Activated T-cell treated with anti-CD3 and anti-CD28 coated beads, Interleukin-2, amount 50 U/mL, for 24 hours (primary cell): Measurements from ENCODE around the gene PTPN5.

Experiments used
- DNase-seq: peaks from one replicate; pipeline ENCODE4 v3.0.0-alpha.2; 2020
- H3K27ac Mint-ChIP-seq: 2 replicates; pipeline ENCODE4 v1.8.0; 2020; ENCODE audit warnings: mild to moderate bottlenecking, mixed read lengths
- H3K27me3 Mint-ChIP-seq: 2 replicates; pipeline ENCODE4 v1.8.0; 2020; ENCODE audit warnings: mixed read lengths
- H3K36me3 Mint-ChIP-seq: 2 replicates; pipeline ENCODE4 v1.8.0; 2020; ENCODE audit warnings: low read depth, mixed read lengths
- H3K4me1 Mint-ChIP-seq: 2 replicates; pipeline ENCODE4 v1.8.0; 2020; ENCODE audit warnings: low read depth, mixed read lengths
- H3K4me3 Mint-ChIP-seq: 2 replicates; pipeline ENCODE4 v1.8.0; 2020; ENCODE audit warnings: mild to moderate bottlenecking, moderate library complexity, mixed read lengths
- H3K9me3 Mint-ChIP-seq: 2 replicates; pipeline ENCODE4 v1.8.0; 2020; ENCODE audit warnings: mixed read lengths

Gene PTPN5

DNA sequence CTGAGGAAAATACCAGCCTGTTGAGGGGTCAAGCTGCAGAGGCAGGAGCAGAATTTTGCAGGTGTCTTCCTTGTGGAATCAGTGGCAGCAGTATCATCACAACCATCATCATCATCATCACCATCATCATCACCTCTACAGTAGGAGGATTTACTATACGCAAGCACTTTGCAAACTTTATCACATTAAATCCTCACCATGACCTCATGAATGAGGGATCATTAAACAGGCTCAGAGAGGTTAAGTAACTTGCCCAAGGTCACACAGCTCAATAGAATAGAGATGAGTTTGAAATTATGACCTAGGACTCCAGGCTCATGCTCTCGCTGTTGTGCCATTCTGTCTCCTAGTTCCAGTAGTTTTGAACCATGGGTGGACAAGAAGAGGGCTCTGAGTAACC lies 25.6 kb downstream of the PTPN5 start:
- Mint-ChIP-seq H3K36me3 (no peaks in the 10 kb centered on the region), H3K27ac (no peak overlapping the region), H3K9me3 (no peaks in the 10 kb centered on the region), H3K4me1 (peaks cover 30% of the 10 kb centered on the region), H3K27me3 (peaks cover 16% of the 10 kb centered on the region), H3K4me3 (no peak overlapping the region)
- no peak for DNase-seq

DNA sequence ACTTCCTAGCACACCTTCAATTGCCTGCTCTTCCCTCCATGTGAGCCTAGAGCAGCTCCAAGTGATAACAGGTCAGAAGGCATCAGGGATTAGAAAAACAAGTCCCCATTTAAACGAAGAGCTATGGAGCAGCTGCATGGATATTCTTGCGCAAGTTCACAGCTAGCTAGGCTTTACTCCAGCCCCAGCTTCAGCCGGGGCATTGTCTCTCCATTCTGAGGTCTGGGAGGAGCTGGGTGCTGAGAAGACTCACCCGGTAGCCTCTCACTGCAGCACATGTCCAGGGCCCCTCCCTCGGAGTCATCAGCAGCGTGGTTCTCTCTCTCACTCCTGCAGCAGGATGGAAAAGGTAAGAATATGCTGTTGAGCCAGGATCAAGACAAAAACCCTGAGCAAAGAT lies 26.0 kb downstream of the PTPN5 start:
- DNase-seq: no peak
- peaks cover 15% of the 10 kb centered on the region for H3K27me3 Mint-ChIP-seq

DNA sequence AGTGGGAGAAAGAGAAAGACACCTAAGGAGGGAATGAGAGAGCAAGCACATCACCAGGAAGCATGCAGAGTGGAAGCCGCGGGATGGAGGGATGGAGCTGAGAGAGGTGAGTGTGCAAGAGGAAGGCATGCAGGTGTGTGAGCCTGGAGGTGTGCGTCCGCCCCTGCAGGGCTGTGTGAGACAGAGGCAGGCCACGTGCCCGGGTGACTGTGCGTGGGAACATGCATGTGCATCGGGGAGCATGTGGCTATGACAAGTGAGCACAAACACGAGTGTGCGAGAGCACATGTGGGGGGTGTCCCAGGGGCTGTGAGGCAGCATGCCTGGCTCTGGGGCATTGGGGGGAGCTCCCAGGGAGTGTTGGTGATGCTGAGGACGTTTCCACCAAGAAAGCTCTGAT lies 29.9 kb downstream of the PTPN5 start:
- no peak for DNase-seq
- no peak overlapping the region for H3K4me3 Mint-ChIP-seq
- H3K9me3 Mint-ChIP-seq: no peaks in the 10 kb centered on the region
- no peak overlapping the region for H3K27ac Mint-ChIP-seq
- peaks cover 11% of the 10 kb centered on the region for H3K27me3 Mint-ChIP-seq
- no peaks in the 10 kb centered on the region for H3K36me3 Mint-ChIP-seq
- peaks cover 10% of the 10 kb centered on the region for H3K4me1 Mint-ChIP-seq

More for the DNA sequence above, 26.0 kb downstream of the PTPN5 start:
- H3K9me3 Mint-ChIP-seq: no peaks in the 10 kb centered on the region
- H3K27ac Mint-ChIP-seq: no peak overlapping the region
- H3K4me1 Mint-ChIP-seq: peaks cover 30% of the 10 kb centered on the region
- no peak overlapping the region for H3K4me3 Mint-ChIP-seq
- H3K36me3 Mint-ChIP-seq: no peaks in the 10 kb centered on the region

DNA sequence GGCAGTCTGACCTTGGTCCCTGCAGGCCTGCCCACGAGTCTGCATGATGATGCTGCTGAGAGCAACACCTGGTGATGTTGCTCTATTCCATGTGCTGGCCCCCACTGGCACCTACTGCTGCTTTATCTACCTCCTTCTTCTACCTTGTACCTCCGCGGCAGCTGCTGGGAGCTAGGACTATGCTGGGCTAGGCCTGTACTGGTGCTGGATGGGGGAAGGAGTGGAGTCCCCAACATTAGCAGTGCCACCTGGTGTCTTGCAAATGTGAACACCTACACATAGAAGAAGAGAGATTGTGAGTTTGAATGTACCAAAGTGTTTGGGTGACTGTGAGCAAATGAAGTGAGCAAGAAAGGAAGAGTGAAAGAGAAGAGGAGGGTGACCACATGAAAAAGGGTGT lies 30.5 kb downstream of the PTPN5 start:
- Mint-ChIP-seq H3K4me3 (no peak overlapping the region), H3K27ac (no peak overlapping the region), H3K9me3 (no peaks in the 10 kb centered on the region), H3K4me1 (peaks cover 10% of the 10 kb centered on the region), H3K36me3 (no peaks in the 10 kb centered on the region), H3K27me3 (peaks cover 11% of the 10 kb centered on the region)
- DNase-seq: no peak

DNA sequence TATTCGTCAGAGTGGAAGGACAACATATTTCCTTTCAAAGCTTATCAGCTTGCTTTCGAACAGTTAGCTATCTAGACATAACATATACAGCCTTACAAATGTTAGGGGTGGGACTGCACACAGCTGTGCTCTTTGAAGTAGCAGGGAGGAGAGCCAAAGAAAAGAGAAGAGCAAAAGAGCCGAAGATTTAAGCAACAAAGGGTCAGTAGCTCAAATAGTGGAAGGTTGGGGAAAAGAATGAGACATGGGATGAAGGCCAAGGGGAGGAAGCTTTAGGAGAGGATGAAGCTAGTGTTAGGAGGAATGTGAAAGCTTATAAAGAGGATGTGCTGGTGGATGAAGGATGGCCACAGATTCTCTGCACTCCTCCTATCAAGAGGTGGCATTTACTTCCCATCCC lies 33.8 kb downstream of the PTPN5 start:
- Mint-ChIP-seq H3K4me1 (no peaks in the 10 kb centered on the region), H3K9me3 (no peaks in the 10 kb centered on the region), H3K27me3 (peaks cover 3% of the 10 kb centered on the region), H3K36me3 (no peaks in the 10 kb centered on the region), H3K27ac (no peak overlapping the region), H3K4me3 (no peak overlapping the region)
- DNase-seq: no peak

DNA sequence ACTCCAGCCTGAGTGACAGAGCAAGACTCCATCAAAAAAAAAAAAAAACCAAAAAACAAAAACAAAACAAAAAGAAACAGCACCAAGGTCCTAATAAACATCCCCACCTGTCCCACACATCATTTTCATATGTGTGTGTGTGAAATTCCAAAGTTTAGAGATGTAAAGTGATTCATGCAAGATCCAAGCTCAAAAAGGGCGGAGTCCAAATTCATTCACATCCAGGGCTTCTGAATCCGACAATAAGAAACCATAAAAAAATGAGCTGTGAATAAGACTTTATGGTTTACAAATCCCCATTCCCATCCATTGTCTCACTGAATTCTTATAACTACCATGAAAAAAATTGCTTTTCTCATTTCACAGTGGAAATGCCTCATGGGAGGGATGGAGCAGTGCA lies 34.7 kb downstream of the PTPN5 start:
- no peaks in the 10 kb centered on the region for H3K9me3 Mint-ChIP-seq

DNA sequence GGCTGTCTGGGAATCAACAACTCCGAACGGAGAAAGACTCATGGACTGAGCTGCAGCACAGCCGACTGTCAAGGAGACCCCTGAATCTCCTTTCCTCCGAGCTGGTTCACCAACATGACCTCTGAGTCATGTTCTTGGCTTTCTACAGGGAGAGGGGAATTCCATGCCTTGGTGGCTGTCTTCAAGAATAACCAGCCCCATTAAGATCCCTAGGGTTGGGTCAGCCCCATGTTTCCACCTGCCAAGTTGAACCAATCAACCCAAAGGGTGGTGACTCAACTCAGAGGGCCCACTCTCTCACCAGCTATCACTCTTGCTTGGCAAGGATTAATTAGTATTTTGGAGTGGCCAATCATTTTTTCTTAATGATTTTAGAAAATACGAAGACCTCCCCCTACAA lies 37.3 kb downstream of the PTPN5 start:
- no peak overlapping the region for H3K27ac Mint-ChIP-seq

More for the DNA sequence above, 34.7 kb downstream of the PTPN5 start:
- Mint-ChIP-seq H3K4me1 (no peaks in the 10 kb centered on the region), H3K27me3 (peaks cover 6% of the 10 kb centered on the region), H3K4me3 (no peak overlapping the region), H3K36me3 (no peaks in the 10 kb centered on the region), H3K27ac (no peak overlapping the region)
- DNase-seq: no peak

DNA sequence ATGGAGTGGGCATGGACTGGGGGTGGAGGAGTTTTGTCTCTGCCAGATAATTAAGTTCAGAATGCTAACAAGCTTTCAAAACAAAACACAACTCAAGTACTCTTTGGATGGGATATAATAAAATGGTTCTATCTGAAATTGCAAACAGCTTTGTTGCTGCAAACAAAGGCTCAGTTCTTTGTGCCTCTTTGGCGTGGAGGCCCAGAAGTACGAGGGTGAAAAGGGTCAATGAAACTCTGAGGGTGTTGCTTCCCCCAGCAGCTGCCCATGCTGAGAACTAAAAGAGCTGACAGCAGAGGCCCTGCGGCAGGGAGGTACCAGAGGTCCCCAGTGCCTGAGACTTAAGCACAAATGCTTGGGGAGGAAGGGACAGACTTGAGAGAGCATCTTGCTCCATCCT lies 39.1 kb downstream of the PTPN5 start:
- H3K27ac Mint-ChIP-seq: no peak overlapping the region
- H3K36me3 Mint-ChIP-seq: no peaks in the 10 kb centered on the region
- H3K4me3 Mint-ChIP-seq: no peak overlapping the region
- no peaks in the 10 kb centered on the region for H3K9me3 Mint-ChIP-seq
- H3K27me3 Mint-ChIP-seq: peaks cover 10% of the 10 kb centered on the region
- no peak for DNase-seq
- H3K4me1 Mint-ChIP-seq: no peaks in the 10 kb centered on the region

More for the DNA sequence above, 37.3 kb downstream of the PTPN5 start:
- H3K36me3 Mint-ChIP-seq: no peaks in the 10 kb centered on the region
- no peaks in the 10 kb centered on the region for H3K9me3 Mint-ChIP-seq
- no peak for DNase-seq
- H3K4me1 Mint-ChIP-seq: no peaks in the 10 kb centered on the region
- H3K27me3 Mint-ChIP-seq: peaks cover 10% of the 10 kb centered on the region
- H3K4me3 Mint-ChIP-seq: no peak overlapping the region

DNA sequence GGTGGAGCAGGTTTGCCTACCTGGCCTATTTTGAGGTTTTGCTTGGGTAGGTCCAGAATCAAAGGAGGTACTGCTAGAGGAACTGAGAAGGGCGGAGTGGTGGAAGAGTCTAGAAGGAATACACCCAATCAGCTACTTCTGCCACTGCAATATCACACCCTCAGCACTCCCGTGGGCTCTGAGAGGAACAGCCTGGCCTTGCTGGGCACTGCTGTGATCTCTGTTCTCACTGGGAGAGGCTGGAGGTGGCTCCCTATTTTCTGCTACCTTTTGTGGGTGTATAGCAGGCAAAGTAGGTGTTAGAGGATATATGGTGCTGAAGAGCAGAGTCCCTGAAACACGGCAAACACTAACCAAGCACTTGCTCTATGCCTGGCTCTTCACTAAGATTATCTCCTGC lies 40.7 kb downstream of the PTPN5 start:
- Mint-ChIP-seq H3K27ac (no peak overlapping the region), H3K4me3 (no peak overlapping the region), H3K4me1 (no peaks in the 10 kb centered on the region), H3K27me3 (peaks cover 10% of the 10 kb centered on the region), H3K9me3 (no peaks in the 10 kb centered on the region), H3K36me3 (no peaks in the 10 kb centered on the region)
- DNase-seq: no peak

DNA sequence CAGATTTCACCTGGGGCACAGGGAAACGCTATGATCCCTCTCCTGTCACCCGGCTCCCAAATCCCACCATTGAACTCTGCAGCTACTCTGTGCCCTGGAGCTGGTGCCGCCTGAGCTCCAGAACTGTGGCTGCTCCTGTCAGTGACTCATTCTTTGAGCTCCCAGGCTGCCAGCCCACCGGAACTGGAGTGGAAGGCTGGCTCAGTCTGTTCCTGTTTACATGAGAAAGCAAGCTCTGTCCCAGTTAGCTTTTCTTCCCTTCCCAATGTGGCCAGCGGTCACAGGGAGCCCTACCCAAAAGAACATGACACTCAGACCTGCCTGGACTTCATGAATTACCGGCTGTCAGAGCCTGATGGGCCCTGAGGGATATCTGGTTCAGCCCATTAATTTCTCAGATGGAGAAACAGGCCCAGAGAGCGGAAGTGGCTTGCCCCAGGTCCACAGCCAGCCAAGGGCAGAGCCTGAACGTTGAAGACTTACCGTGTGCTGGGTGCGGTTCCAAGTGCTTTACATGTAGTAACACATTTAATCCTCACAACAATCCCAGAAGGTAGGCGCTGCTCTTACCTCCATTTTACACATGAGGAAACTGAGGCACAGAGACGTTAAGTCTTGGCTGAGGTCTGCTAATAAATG lies 41.8 kb downstream of the PTPN5 start:
- Mint-ChIP-seq H3K27ac (no peak overlapping the region), H3K4me1 (no peaks in the 10 kb centered on the region)
- no peak for DNase-seq

DNA sequence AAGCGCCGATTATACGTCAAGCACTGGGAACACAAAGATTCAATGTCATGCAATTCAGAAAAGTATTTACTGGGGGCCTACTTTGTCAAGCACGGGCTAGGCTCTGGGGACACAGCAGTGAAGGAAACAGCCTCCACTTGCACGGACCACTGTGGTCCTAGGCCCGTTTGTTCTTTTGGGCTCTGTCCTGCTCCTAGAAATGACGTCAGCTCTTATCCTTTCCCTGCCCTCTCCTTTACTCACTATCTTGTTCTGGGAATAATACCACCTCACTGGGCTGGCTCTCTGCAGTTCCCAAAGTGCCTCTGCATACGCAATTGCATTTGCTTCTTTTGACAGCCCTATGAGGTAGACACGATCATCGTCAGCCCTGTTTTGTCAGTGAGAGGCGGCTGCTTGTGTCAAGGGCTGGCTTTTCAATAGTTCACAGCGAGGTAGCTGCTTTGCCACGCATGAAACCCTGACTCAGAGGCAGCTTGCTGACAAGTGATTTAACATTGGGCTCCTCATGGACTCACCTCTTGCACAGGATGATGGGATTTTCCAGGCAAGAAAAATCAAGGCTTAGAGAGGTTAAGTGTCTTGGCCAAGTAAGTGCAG lies 42.7 kb downstream of the PTPN5 start:
- Mint-ChIP-seq H3K27ac (no peak overlapping the region), H3K4me3 (no peak overlapping the region), H3K36me3 (no peaks in the 10 kb centered on the region), H3K9me3 (no peaks in the 10 kb centered on the region), H3K27me3 (peaks cover 9% of the 10 kb centered on the region), H3K4me1 (no peaks in the 10 kb centered on the region)
- no peak for DNase-seq

More for the DNA sequence above, 41.8 kb downstream of the PTPN5 start:
- no peaks in the 10 kb centered on the region for H3K9me3 Mint-ChIP-seq
- no peak overlapping the region for H3K4me3 Mint-ChIP-seq
- no peaks in the 10 kb centered on the region for H3K36me3 Mint-ChIP-seq
- peaks cover 10% of the 10 kb centered on the region for H3K27me3 Mint-ChIP-seq

DNA sequence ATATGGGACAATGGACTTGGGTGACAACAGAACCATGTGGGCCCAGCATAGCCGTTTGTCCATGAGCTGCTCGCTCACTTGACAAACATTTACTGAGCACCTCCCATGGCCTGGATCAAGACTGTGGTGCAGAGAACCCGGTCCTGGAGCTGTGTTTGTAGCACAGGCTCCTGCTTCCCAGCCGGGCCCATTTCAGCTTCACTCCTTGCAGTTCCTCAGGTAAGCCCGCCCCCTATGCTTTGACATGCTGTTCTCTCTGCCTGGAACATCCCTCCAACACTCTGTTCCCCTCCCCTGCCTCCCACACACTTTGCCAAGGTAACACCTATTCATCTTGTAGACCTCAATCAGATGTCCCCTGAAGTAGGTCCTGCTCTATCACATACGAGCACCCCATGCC lies 46.3 kb downstream of the PTPN5 start:
- no peak for DNase-seq
- Mint-ChIP-seq H3K36me3 (no peaks in the 10 kb centered on the region), H3K9me3 (no peaks in the 10 kb centered on the region), H3K27ac (no peak overlapping the region), H3K4me3 (no peak overlapping the region), H3K4me1 (no peaks in the 10 kb centered on the region), H3K27me3 (no peaks in the 10 kb centered on the region)

DNA sequence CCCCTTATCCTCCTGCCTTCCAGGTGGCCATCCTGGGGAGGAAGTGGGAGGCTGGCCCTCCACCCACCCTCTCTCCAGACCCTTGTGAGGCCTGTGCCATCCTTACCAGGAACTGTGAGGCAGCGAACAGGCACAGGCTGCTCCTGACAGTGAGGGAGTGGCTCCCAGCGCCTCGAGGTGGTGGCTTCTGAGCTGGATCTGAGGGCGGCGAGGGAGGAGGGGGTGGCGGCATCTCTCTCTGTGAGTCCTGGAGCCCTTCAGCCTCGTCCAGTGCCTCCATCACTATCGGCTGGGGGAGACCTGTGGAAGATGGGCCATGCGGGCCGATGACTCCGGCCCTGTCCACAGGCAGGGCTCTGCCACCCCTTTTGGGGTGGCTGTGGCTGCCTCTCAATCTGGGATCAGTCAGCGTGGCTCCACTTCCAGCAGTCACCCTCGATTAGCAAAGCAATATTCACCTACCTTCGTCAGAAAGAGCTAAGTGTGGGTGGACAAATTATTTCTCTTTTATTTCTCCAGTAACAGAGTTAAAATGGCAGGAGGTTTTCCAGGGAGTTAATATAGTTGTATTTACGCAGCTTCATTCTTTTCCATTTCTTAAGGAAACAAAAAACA lies 47.6 kb downstream of the PTPN5 start:
- no peaks in the 10 kb centered on the region for H3K27me3 Mint-ChIP-seq
- H3K4me3 Mint-ChIP-seq: no peak overlapping the region
- H3K27ac Mint-ChIP-seq: no peak overlapping the region
- no peaks in the 10 kb centered on the region for H3K36me3 Mint-ChIP-seq
- H3K4me1 Mint-ChIP-seq: no peaks in the 10 kb centered on the region
- no peaks in the 10 kb centered on the region for H3K9me3 Mint-ChIP-seq
- DNase-seq: no peak

DNA sequence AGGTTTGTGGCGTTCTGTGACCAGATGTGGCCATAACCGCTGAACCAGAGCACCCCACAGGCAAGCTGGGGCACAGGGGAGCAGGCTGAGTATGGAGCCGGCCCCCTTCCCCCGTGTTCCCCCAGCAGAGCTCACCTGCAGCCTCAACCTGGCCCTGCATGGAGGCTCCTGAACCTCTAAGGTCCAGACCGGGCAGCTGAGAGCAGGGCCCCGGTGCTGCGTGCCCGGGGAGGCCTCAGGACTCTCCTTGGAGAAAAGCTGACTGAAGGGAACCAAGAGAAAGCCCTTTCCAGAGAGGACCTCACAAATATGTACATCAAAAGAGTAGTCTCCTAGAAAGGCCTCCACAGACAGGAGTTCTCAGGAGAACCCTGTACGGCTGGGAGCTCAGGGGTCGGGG lies 48.2 kb downstream of the PTPN5 start:
- no peak for DNase-seq
- H3K9me3 Mint-ChIP-seq: no peaks in the 10 kb centered on the region
- H3K36me3 Mint-ChIP-seq: no peaks in the 10 kb centered on the region
- no peak overlapping the region for H3K4me3 Mint-ChIP-seq
- no peaks in the 10 kb centered on the region for H3K27me3 Mint-ChIP-seq
- no peaks in the 10 kb centered on the region for H3K4me1 Mint-ChIP-seq
- H3K27ac Mint-ChIP-seq: no peak overlapping the region

DNA sequence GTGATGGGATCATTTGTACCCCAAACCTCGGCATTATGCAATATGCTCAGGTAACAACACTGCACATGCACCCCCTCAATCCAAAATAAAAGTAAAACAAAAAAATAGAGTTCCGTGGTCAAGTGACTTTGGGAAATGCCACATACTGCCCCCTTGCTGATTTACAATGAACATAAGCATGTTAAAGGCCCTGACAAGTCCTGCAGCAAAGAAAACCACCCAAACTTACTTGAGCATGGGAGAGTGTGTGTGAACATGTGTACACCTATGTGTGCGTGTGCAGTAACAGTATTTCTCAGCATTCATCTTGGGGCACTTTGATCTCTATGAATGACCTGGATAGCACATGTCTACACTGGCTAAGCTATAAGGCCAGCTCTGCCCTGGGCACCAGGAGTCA lies 49.8 kb downstream of the PTPN5 start:
- Mint-ChIP-seq H3K4me1 (no peaks in the 10 kb centered on the region), H3K9me3 (no peaks in the 10 kb centered on the region), H3K36me3 (no peaks in the 10 kb centered on the region), H3K27ac (no peak overlapping the region), H3K4me3 (no peak overlapping the region), H3K27me3 (no peaks in the 10 kb centered on the region)
- DNase-seq: no peak
